H9 (cell line): ENCODE results near the gene GALNT2. TPM values are rescaled to one million over a fixed set of nuclear protein-coding genes. Genes with fewer than 3 reads are reported as not detected.
A peak's percentile ranks its signal among the peaks of the same experiment; 100 is the strongest.

ENCODE experiments used
- DNase-seq: peaks from one replicate; pipeline ENCODE4 v3.0.0-alpha.2; 2017
- H2AFZ ChIP-seq: one replicate; pipeline ENCODE4 v1.6.1; 2013; ENCODE audit warnings: mild to moderate bottlenecking, low read length, control low read depth, moderate library complexity
- H2AK5ac ChIP-seq: 2 replicates; pipeline ENCODE4 v1.6.1; 2013; ENCODE audit warnings: low read length, control low read depth, mixed read lengths; ENCODE audit not compliant: insufficient read length
- H2BK120ac ChIP-seq: one replicate; pipeline ENCODE4 v1.6.1; 2013; ENCODE audit warnings: low read depth, mild to moderate bottlenecking, low read length, control low read depth, inconsistent platforms; ENCODE audit not compliant: poor library complexity, severe bottlenecking
- H2BK12ac ChIP-seq: 2 replicates; pipeline ENCODE4 v1.6.1; 2013; ENCODE audit warnings: low read length, control low read depth, mixed read lengths, low read depth; ENCODE audit not compliant: insufficient read length
- H2BK15ac ChIP-seq: 2 replicates; pipeline ENCODE4 v1.6.1; 2013; ENCODE audit warnings: low read depth, low read length, control low read depth
- H2BK20ac ChIP-seq: one replicate; pipeline ENCODE4 v1.6.1; 2013; ENCODE audit warnings: low read depth, mild to moderate bottlenecking, low read length, control low read depth, inconsistent platforms; ENCODE audit not compliant: poor library complexity, severe bottlenecking
- H2BK5ac ChIP-seq: 2 replicates; pipeline ENCODE4 v1.6.1; 2013; ENCODE audit warnings: low read length, control low read depth, mixed read lengths; ENCODE audit not compliant: insufficient read length
- H3K14ac ChIP-seq: 2 replicates; pipeline ENCODE4 v1.6.1; 2013; ENCODE audit warnings: low read length, control low read depth; ENCODE audit not compliant: insufficient read depth
- H3K18ac ChIP-seq: 2 replicates; pipeline ENCODE4 v1.6.1; 2013; ENCODE audit warnings: low read depth, mild to moderate bottlenecking, mixed read lengths, low read length, control low read depth; ENCODE audit not compliant: insufficient read length
- H3K23ac ChIP-seq: 2 replicates; pipeline ENCODE4 v1.6.1; 2013; ENCODE audit warnings: low read length, control low read depth, mixed read lengths, low read depth; ENCODE audit not compliant: insufficient read length
- H3K23me2 ChIP-seq: 2 replicates; pipeline ENCODE4 v1.6.1; 2013; ENCODE audit warnings: low read depth, mild to moderate bottlenecking, mixed read lengths, low read length, control low read depth; ENCODE audit not compliant: insufficient read length, poor library complexity, severe bottlenecking
- H3K27ac ChIP-seq: 2 replicates; pipeline ENCODE4 v1.5.1; 2013; ENCODE audit warnings: low read length, control low read depth, mixed read lengths, low read depth; ENCODE audit not compliant: insufficient read length
- H3K27me3 ChIP-seq: 2 replicates; pipeline ENCODE4 v1.6.1; 2013; ENCODE audit warnings: low read length, control low read depth, inconsistent platforms; ENCODE audit not compliant: insufficient read depth
- H3K4ac ChIP-seq: 2 replicates; pipeline ENCODE4 v1.6.1; 2013; ENCODE audit warnings: low read depth, mild to moderate bottlenecking, control low read depth, inconsistent platforms, low read length, moderate library complexity
- H3K4me1 ChIP-seq: 2 replicates; pipeline ENCODE4 v1.6.1; 2013; ENCODE audit warnings: low read length, control low read depth, inconsistent platforms; ENCODE audit not compliant: insufficient read depth
- H3K4me2 ChIP-seq: 2 replicates; pipeline ENCODE4 v1.6.1; 2013; ENCODE audit warnings: low read length, control low read depth, mixed read lengths; ENCODE audit not compliant: insufficient read length, insufficient read depth
- H3K56ac ChIP-seq: 2 replicates; pipeline ENCODE4 v1.6.1; 2013; ENCODE audit warnings: low read depth, mild to moderate bottlenecking, mixed read lengths, low read length, control low read depth; ENCODE audit not compliant: insufficient read length
- H3K79me1 ChIP-seq: 2 replicates; pipeline ENCODE4 v1.6.1; 2013; ENCODE audit warnings: low read depth, mild to moderate bottlenecking, moderate library complexity, low read length, control low read depth, inconsistent platforms; ENCODE audit not compliant: insufficient read depth, poor library complexity, severe bottlenecking
- H3K79me2 ChIP-seq: 2 replicates; pipeline ENCODE4 v1.6.1; 2013; ENCODE audit warnings: low read length, control low read depth, inconsistent platforms; ENCODE audit not compliant: insufficient read depth
- H3K9ac ChIP-seq: 2 replicates; pipeline ENCODE4 v1.6.1; 2013; ENCODE audit warnings: low read length, control low read depth, mixed read lengths; ENCODE audit not compliant: insufficient read length; ENCODE audit errors: extremely low read depth
- H3K9me3 ChIP-seq: one replicate; pipeline ENCODE4 v1.6.1; 2013; ENCODE audit warnings: low read depth, low read length, inconsistent platforms; ENCODE audit not compliant: control insufficient read depth
- H3T11ph ChIP-seq: one replicate; pipeline ENCODE4 v1.6.1; 2013; ENCODE audit warnings: mild to moderate bottlenecking, low read length, control low read depth, inconsistent platforms
- H4K20me1 ChIP-seq: one replicate; pipeline ENCODE4 v1.6.1; 2013; ENCODE audit not compliant: control insufficient read depth, insufficient read length, insufficient read depth
- H4K5ac ChIP-seq: 2 replicates; pipeline ENCODE4 v1.6.1; 2013; ENCODE audit warnings: low read depth, mild to moderate bottlenecking, mixed read lengths, low read length, control low read depth; ENCODE audit not compliant: insufficient read length
- H4K8ac ChIP-seq: replicated peaks from 2 replicates; pipeline ENCODE4 v1.6.1; 2013; ENCODE audit warnings: low read length, control low read depth, mixed read lengths, low read depth; ENCODE audit not compliant: insufficient read length
- H4K91ac ChIP-seq: 2 replicates; pipeline ENCODE4 v1.6.1; 2013; ENCODE audit warnings: low read depth, mild to moderate bottlenecking, moderate library complexity, mixed read lengths, low read length, control low read depth; ENCODE audit not compliant: insufficient read length
- H3K27ac Mint-ChIP-seq, 3 experiments: 2 replicates in 2 of 3; 3 replicates in 1 of 3; pipeline ENCODE4 v1.8.0; 2020 to 2021; ENCODE audit warnings: mixed read lengths in 3 of 3, mild to moderate bottlenecking in 1 of 3, moderate library complexity in 1 of 3
- H3K27me3 Mint-ChIP-seq: 2 replicates; pipeline ENCODE4 v1.8.0; 2021; ENCODE audit warnings: low read depth, mild to moderate bottlenecking, moderate library complexity, mixed read lengths
- H3K36me3 Mint-ChIP-seq, 3 experiments: 2 replicates in 2 of 3; 3 replicates in 1 of 3; pipeline ENCODE4 v1.8.0; 2020 to 2021; ENCODE audit warnings: low read depth in 3 of 3, mixed read lengths in 3 of 3; ENCODE audit not compliant: insufficient read depth in 1 of 3
- H3K4me1 Mint-ChIP-seq, 2 experiments: 2 replicates each; pipeline ENCODE4 v1.8.0; 2020; ENCODE audit warnings: mixed read lengths in 2 of 2
- H3K4me3 Mint-ChIP-seq, 2 experiments: 2 replicates in 1 of 2; 3 replicates in 1 of 2; pipeline ENCODE4 v1.8.0; 2020 to 2021; ENCODE audit warnings: mild to moderate bottlenecking in 2 of 2, mixed read lengths in 2 of 2, moderate library complexity in 1 of 2
- H3K9me3 Mint-ChIP-seq, 2 experiments: 2 replicates in 1 of 2; 3 replicates in 1 of 2; pipeline ENCODE4 v1.8.0; 2020; ENCODE audit warnings: mild to moderate bottlenecking in 2 of 2, mixed read lengths in 2 of 2, moderate library complexity in 1 of 2
- CTCF ChIP-seq: fragments of 200-600 bp; sonication (generic); conservative IDR thresholded peaks from 3 replicates; pipeline ENCODE4 v1.8.0; 2021; ENCODE audit warnings: antibody characterized with exemption, mild to moderate bottlenecking
- WGBS: extraction: QIAGEN DNeasy Blood & Tissue Kit; methylation state at CpG from one replicate; pipeline ENCODE4 v1.1.7; 2013; ENCODE audit warnings: missing lambda C conversion rate, low lambda C conversion rate, mixed read lengths; ENCODE audit not compliant: insufficient read length; ENCODE audit errors: extremely low coverage; 5-methylcytosine and 5-hydroxymethylcytosine counted together
- total RNA-seq: library from RNA; stranded (reverse); gene quantifications from 2 replicates; pipeline ENCODE4 v1.2.1, GENCODE V29; 2021

The GALNT2 gene
- total RNA-seq, 1 experiment from 2014 or later: 57.6 TPM

GRCh38 chr1:230201445-230201844 lies 134.4 kb downstream of the GALNT2 start:
- Mint-ChIP-seq H3K27me3 (no peaks in the 10 kb centered on the region), H3K9me3 (no peaks in the 10 kb centered on the region), H3K4me3 (no peak overlapping the region), H3K27ac (peak overlapping the region in 1 of 3 experiments; percentile 76; a peak in 1 of 7 replicates), H3K36me3 (peaks cover 4 to 17% (median 9%) of the 10 kb centered on the region in 3 experiments; a peak in 6 of 7 replicates), H3K4me1 (peaks cover 17 to 19% of the 10 kb centered on the region in 2 experiments)
- Histone ChIP-seq H3T11ph (no peak overlapping the region), H3K27me3 (no peaks in the 10 kb centered on the region), H2AK5ac (no peak overlapping the region), H3K14ac (no peak overlapping the region), H2BK20ac (no peak overlapping the region), H3K9me3 (no peaks in the 10 kb centered on the region), H3K4me1 (no peaks in the 10 kb centered on the region; the same call in 1 of the 2 replicates), H2BK12ac (no peak overlapping the region), H2BK15ac (no peak overlapping the region), H3K23ac (no peak overlapping the region), H3K4ac (no peak overlapping the region), H4K20me1 (no peaks in the 10 kb centered on the region), H3K4me2 (no peak overlapping the region), H3K56ac (no peak overlapping the region), H2AFZ (no peak overlapping the region), H4K8ac (no peak overlapping the region), H3K27ac (no peak overlapping the region), H3K18ac (no peak overlapping the region), H4K5ac (no peak overlapping the region), H3K79me1 (no peaks in the 10 kb centered on the region), H2BK5ac (no peak overlapping the region), H3K23me2 (no peaks in the 10 kb centered on the region), H2BK120ac (no peak overlapping the region), H3K79me2 (no peaks in the 10 kb centered on the region), H3K9ac (no peak overlapping the region), H4K91ac (no peak overlapping the region)
- DNase-seq: no peak
- no peak for TF ChIP-seq CTCF
- no CpG with 5 or more reads among the region's 9 CpGs for WGBS
